MM.1S (cell line): ENCODE results near the gene SORD.

Source experiments
- EZH2 ChIP-seq: fragments of 300-600 bp; sonication (generic); optimal IDR thresholded peaks from 2 replicates; pipeline ENCODE3; 2017; ENCODE audit warnings: low read depth, mild to moderate bottlenecking, antibody characterized with exemption, low read length, mixed read lengths
- TF ChIP-seq, protein P1 (sequence below): fragments of 300-600 bp; sonication (generic); IDR thresholded peaks from 2 replicates; pipeline ENCODE4 v1.5.1; 2016; ENCODE audit warnings: antibody characterized with exemption, low read length, mixed read lengths

- TF ChIP-seq, protein P1, sequence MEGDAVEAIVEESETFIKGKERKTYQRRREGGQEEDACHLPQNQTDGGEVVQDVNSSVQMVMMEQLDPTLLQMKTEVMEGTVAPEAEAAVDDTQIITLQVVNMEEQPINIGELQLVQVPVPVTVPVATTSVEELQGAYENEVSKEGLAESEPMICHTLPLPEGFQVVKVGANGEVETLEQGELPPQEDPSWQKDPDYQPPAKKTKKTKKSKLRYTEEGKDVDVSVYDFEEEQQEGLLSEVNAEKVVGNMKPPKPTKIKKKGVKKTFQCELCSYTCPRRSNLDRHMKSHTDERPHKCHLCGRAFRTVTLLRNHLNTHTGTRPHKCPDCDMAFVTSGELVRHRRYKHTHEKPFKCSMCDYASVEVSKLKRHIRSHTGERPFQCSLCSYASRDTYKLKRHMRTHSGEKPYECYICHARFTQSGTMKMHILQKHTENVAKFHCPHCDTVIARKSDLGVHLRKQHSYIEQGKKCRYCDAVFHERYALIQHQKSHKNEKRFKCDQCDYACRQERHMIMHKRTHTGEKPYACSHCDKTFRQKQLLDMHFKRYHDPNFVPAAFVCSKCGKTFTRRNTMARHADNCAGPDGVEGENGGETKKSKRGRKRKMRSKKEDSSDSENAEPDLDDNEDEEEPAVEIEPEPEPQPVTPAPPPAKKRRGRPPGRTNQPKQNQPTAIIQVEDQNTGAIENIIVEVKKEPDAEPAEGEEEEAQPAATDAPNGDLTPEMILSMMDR, result no peak
- no peak for TF ChIP-seq EZH2
Measured at GRCh38 chr15:45026651-45027190, 3.7 kb downstream of the SORD start.
